Brain pericyte (primary cell): ENCODE measurements around the gene PTGDR.

Source experiments
- DNase-seq: peaks from one replicate; pipeline ENCODE4 v3.0.0-alpha.2; 2012; ENCODE audit warnings: low read depth, low spot score

Gene PTGDR, protein sequence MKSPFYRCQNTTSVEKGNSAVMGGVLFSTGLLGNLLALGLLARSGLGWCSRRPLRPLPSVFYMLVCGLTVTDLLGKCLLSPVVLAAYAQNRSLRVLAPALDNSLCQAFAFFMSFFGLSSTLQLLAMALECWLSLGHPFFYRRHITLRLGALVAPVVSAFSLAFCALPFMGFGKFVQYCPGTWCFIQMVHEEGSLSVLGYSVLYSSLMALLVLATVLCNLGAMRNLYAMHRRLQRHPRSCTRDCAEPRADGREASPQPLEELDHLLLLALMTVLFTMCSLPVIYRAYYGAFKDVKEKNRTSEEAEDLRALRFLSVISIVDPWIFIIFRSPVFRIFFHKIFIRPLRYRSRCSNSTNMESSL

DNA sequence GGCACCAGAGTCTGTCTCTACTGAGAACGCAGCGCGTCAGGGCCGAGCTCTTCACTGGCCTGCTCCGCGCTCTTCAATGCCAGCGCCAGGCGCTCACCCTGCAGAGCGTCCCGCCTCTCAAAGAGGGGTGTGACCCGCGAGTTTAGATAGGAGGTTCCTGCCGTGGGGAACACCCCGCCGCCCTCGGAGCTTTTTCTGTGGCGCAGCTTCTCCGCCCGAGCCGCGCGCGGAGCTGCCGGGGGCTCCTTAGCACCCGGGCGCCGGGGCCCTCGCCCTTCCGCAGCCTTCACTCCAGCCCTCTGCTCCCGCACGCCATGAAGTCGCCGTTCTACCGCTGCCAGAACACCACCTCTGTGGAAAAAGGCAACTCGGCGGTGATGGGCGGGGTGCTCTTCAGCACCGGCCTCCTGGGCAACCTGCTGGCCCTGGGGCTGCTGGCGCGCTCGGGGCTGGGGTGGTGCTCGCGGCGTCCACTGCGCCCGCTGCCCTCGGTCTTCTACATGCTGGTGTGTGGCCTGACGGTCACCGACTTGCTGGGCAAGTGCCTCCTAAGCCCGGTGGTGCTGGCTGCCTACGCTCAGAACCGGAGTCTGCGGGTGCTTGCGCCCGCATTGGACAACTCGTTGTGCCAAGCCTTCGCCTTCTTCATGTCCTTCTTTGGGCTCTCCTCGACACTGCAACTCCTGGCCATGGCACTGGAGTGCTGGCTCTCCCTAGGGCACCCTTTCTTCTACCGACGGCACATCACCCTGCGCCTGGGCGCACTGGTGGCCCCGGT, at the start of gene PTGDR:
PTGDR (plus strand) TSS at position 198 of the 778 bp plus-strand sequence; CDS start at position 315, 117 bp downstream.
- no peak for DNase-seq

DNA sequence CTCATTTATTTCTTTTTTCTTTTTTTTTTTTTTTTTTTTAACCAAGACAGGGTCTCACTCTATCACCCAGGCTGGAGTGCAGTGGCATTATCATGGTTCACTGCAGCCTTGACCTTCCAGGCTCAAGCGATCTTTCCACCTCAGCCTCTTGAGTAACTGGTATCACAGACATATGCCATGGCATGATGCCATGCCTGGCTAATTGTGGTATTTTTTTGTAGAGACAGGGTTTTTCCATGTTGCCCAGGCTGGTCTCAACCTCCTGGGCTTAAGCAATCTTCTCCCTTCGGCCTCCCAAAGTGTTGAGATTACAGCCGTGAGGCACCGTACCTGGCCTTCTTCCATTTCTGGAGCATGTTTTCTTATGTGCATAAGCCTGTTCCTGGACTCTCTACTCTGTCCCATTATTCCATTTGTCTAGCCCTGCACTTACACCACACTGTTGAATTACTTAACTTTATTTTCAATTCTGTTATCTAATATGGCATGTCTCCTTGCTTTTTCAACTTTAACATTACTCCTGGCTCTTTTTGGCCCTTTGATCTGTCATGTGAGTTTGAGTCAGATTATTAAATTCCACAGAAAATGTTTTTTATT, 47.9 kb upstream of the PTGDR start:
- no peak for DNase-seq

DNA sequence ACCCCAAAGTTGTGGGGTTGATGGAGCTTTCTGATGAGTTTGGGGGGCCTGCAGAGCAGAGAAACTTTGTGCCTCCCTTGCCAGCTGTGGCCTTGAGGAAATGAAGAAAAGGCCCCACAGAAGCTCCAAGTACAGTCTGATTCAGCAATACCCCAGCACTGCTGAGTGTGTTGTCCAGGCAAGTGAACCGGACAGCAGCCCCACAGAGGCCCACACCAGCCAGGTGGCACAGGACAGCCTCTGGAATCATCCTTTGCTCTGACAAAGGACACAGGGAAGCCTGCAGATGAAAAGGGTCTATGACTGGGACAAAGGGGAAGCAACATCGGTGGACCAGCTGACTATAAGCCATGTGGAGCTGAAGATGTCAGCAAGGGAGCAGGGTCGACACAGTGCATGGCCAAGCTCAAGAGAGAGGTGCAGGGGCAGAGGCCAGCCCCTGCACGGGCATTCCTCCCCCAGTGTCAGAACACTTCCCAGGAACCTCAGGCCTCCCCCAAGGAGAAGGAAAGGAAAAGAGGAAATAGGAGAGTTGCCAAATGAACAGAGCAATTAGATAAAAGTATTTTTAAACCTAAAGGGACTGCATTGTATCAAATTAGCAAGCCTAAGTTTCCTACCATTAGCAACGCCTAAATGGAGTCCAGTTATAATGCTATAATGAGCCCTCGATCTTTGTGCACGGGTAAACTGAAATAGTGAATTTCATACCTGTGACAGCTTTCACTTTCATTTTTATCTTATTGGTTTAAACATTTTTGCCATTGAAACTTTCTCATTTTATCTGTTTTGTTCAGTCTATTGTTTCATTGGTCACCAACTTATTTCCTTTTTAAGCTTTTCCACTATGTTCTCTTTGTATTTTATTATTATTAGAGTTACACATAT, 46.3 kb upstream of the PTGDR start:
- no peak for DNase-seq

DNA sequence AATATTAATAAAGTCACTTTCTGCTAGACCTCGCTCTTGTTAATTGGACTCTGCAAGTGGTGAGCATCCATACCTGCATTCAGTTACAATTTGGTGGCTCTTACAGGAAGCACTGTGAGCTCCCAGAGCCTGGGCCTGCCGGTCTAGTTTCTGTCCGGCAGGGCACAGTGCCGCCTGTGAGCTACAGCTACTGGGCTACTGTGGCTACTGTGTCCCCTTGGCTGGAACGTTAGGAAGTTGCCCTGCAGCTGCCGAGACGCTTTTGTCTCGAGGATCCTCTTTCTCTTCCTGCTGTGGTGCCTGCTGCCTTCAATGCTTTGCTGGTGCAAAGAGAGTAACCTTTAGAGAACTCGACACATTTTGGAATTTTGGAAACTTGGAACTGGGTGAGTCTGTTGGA, 44.6 kb upstream of the PTGDR start:
- DNase-seq = no peak

DNA sequence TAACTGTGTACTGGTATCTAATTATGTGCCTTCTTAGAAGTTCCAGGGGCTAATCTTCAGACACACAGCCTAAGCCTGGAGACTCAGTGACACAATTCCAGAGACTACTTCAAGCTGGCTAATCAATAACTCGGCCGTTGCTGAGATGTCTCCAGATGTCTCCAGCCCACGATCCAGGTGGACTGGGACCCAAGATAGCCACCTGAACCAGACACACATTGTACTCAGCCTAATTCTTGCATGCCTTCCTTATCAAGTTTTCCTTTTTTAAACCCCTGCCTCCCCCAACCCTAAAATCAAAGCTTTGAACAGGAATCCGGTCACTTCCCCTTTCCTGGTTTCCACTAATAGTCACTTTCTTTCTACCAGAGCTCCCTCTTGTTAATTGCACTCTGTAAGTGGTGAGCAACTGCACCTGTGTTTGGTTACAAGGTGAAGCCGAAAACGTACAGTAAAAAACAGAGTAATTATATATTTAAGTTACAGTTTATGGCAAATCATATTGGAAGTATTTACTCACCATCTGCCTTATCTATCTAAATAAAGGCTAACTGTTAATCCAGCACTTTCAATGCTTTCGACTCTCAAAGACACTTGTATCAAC, 39.8 kb upstream of the PTGDR start:
- no peak for DNase-seq

DNA sequence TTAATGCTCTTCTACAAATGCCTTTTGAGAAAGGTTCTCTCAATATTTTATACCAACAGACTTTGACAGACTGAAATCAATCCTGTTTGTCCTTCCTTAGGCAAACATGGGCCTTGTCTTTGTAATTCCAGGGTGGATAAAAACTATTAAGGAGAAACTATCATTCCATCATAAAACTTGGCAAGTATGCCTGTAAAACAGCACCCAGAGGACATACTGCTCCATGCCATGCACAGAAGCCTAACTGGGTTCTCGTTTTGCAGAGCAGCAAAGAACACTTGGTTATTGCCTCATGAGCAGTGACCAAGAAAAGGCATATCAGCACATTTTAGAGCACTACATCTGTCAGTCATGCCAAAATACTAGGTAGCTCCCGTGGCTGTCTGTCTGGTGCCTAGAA, 33.8 kb upstream of the PTGDR start:
- no peak for DNase-seq

DNA sequence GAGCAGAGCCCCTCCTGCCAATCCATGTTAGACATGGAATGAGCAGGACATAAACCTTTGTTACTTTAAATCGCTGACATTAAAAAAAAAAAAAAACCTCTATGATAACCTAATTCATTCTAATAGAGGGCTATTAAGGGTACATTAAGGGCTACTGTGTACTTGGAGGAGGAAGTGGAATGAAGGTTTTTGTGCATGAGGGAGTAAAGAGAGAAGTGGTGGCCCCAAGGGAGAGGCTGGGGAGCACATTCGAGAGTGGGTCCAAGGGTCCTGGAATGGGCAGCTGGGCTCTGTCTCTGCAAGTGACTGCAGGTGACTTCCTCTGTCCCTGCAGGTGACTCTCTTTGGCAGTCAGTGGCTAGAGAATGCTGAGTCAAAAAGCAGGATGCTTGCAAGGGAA, 32.1 kb upstream of the PTGDR start:
- no peak for DNase-seq

DNA sequence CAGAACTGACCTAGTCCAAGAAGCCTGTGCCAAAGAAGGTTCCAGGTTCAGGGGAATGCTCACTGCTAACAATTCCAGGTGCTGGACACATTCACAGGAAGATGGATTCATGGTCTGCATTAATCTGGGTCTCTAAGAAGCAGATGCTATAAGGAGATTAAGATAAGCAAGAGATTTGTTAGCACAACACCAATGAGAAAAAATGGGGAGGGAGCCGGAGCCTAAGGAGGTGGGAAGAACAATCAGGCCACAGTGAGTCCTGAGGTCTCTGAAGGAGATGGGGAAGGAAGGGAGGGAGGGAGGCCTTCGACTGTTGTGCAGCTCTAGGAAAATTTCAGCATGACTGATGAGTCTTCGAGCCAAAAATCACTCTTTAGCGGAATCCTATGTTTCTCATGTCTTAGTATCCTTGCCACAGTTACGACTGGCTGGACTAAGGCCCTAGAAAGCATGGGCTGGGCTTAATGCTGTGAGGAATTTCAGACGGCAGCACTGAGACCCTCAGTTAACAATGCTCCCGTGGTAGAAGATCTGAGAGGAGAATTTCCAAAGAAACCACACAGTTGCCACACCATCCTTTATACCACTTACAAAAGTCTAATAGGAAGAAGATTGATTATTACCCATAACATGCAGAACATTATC, 31.5 kb upstream of the PTGDR start:
- no peak for DNase-seq

DNA sequence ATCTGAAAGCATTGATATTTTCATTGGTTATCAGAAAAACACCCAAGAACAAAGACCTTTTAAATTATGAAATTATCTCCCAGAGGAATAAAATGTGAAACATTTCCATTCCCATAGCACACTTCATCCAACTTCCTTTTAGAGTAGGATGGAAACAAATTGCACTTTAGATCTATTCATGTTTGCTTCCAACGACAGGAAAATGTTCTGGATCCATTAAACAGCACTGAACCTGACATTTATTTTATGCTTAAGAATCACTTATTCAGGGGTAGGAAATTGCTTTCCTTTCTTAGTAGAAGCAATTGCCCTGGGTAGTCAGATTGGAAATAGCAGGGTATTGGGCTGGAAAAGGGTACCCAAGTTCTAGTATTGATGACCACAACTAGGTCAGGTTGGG, 28.8 kb upstream of the PTGDR start:
- DNase-seq = no peak

DNA sequence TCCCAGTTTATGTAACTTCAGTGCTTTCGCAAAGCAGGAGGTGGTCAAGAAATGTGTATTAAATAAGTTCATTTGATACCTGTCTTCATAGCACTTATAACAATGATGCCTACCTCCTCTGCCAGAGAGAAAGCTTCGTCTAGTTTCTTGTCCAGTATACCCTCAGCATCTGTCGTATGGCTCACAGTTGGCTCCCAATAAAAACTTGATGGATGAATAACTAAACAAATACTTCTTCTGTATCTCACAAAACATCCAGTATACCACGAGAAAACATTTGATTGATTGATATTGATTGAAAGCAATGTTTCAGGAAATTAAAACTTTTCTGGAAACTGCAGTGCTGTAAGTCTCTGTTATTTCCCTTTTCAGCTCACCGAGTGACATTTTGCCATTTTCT, 26.9 kb upstream of the PTGDR start:
- no peak for DNase-seq

DNA sequence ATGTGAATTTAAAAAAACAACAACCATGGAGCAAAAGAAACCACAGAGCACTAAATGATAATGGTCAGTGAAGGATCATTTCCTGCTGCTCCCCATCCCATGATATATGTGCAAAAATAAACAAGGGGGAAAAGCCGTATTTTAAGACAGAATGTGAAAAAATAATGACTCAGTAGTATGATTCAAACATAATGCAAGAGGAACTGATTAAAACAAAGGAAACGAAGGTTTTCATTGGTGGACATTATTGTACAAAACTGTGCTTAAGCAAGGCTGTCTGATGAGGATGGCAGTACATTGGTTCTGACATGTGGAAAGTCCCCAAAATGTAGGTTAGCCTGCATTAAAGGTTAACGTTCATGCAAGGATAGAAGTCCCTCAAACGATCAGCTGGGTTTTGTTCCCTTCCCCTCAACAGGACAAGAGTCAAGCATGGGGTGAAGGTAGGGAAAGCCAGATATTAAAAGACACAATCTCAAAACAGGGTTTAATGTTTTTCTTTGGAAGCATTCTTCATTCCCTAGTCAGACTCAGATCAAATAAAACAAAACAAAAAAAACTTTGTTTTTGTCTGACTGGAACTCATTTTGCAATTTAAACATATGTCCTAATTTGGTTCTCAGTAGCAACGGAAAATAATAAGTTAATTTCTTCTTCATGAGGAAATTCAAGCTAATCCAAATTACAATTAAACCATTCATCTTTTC, 26.3 kb upstream of the PTGDR start:
- DNase-seq = no peak

DNA sequence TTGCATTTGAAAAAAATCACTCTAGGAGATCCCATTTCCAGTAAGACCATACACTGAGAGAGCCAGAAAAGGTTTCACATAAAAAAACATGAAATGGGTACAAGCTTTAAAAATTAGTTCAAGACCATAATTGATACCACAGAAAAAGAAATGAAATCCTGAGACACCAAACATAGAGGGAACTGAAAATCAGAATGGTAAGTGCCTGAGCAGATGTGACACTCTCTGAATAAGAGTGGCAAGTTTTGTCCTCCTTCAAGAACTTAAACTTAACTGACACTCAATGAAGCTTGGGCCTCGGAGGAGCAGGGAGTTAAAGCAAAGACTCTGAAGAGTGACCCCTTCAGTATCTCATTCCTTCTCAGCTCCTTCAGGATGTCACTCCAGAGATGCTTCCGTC, 23.2 kb upstream of the PTGDR start:
- DNase-seq = no peak

DNA sequence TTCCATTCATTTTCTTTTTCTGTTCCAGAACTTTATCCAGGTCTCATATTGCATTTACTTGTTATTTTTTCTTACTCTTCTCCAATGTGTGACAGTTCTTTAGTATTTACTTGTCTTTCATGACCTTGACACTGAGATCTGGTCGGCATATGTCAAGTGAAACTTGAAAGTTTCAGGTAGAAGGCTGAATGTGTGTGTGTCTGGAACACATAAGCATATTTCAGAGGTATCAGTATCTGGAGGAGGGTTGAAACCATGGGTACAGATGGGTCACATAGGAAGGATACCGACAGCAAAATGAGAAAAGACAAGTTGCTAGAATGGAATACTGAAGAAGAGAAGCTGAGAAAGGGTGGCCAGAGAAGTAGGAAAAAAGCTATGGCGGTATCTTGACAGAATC, 22.5 kb upstream of the PTGDR start:
- no peak for DNase-seq

DNA sequence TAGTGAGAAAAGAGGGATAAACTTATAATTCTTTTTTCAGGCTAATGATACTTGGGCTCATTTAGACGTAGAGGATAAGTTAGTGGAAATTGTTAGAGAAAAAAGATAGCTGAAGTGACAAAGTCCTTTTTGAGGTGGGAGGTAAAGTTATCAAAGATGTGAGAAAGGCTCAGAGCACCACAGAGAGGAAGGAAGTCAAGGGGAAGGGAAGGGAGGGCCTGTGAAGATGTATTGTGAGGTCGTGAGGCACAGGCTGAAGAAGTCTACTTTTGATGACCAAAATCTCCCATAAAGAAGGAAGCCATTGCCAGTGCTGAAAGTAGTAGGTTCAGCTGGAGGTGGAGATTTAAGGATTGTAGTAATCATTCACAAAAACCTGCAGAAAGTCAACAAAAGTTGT, 19.4 kb upstream of the PTGDR start:
- no peak for DNase-seq

DNA sequence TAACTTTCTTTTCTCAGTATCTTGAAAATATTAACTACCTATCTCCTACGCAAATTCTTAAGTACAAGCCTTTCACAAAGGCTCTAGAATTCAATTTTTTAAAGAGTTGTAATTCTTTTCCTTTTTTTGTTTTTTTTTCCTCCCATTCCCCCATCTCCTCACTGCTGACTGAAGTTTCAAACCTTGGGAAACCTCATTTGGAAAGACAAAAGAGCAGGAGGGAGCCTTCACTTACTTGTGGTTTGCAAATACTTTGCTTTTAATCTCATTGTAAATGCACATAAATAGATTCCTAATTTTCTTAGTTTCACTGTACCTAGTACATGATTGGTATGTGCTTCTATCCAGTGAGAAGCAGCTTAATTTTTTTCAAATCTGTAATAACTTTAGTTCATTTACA, 15.8 kb upstream of the PTGDR start:
- DNase-seq = no peak

DNA sequence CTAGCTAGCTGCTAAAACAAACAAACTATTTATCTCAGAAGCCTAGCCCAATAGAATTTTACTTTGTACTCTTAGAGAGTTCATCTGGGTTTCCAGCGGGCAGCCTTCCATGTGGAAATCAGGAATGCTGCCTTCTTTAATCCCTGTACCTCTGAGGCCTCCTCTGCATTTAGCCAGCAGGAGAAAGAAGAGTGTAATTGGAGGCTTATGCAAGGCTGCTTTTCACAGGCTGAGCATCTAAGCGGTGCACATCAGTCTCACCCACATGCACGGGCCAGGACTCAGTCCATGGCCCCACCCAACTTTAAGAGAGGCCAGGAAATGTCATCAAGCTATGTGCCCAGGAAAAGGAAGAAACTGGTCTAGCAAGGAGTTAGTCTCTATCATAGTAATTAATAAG, 14.0 kb upstream of the PTGDR start:
- no peak for DNase-seq

DNA sequence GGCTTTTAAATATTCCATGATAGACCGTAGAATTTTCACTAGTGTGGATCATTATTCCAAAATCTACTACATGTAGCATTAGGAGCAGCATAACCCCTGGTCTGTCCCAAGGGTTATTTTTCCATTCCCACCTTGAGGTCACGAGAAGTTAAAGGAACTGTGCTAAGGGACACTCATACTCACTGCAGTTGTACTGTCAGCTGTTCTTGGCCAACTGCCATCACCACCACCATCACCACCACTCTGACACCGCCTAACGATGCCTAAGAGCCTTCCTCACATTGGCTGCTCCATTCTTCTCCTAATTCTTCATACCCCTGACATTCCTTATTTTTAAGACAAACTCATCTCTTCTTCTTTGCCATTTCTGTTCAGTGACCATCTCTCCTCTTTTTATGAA, 13.4 kb upstream of the PTGDR start:
- no peak for DNase-seq

DNA sequence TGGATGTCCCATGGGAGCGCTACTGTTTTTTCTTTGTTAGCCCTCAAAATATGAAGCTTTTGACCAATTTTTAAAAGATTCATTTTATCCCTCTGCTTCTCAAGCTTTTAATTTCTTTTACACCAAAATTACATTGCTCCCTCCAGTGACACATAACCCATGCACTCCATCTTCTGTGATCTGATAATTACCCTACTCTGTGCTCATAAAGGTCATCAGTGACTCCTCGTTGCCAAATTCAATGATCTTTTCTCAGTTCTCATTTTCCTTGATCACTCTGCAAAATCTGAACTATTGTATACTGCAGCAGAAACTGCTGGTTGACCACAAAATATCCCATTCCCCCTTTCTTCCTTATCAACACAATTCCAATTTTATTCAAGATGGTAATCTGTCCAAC, 8.7 kb upstream of the PTGDR start:
- no peak for DNase-seq

DNA sequence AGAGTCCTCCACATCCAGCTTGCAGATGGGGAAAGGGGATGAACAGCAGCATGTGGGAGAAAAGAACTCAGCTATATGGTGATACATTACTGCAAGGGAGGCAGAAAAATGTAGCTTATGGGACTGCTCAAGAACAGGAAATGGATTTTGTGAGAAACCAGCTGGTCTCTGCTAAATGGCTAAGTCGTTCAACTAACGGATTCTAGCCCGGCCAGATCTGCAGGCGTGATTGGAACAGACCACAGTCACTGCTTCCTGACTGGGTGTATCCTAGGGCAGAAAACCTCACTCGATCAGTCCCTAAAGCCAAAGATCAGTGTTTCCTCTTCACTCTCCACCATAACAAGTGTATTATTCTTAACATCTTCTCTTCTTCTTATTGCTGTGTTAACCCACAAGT, 8.1 kb upstream of the PTGDR start:
- no peak for DNase-seq

DNA sequence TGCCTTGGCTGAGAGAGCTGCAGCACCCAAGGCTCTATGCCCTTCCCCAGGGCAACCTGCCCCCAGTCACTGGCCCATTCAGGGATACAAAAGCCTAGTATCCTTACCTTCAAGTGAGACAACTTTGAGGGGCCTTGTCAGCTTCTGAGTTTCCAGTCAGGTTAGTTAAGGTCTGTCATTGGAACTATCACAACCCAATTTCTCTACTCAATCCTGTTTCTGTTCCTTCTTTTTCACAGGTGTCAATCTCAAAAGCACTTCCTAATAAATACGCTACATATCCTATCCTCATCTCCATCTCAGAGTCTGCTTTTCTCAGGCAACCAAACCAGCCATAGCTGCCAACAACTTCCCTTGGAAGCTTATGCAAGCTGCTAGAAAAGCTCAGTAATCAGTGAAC, 4.9 kb upstream of the PTGDR start:
- no peak for DNase-seq
